K562 (cell line): ENCODE results near the gene CEP20. TPM values are rescaled to one million over a fixed set of nuclear protein-coding genes. Genes with fewer than 3 reads are reported as not detected.
A peak's percentile ranks its signal among the peaks of the same experiment; 100 is the strongest.

Source experiments
- ATAC-seq: fragments of 200-7000 bp; cut with Tn5 transposase; 3 replicates; pipeline ENCODE4 v1.9.1; 2020; ENCODE audit warnings: moderate library complexity
- BruUV-seq: library from RNA; stranded (reverse); fragments of 400-500 nt; replicated peaks from 2 replicates; lab custom pipeline; 2021; lab: Mats Ljungman, UMichigan
- CTCF ChIA-PET: fragments of 300-600 bp; formaldehyde crosslinking; extraction: SDS; loops from one replicate; lab custom pipeline; 2021; ENCODE audit warnings: low intra/inter-chr PET ratio; lab: Yijun Ruan, JAX
- POLR2A ChIA-PET: fragments of 300-600, 350-650 bp; sonication (Branson Sonifier 250); formaldehyde crosslinking; extraction: SDS; loops from one replicate; lab custom pipeline; 2021; ENCODE audit warnings: antibody characterized with exemption, inconsistent platforms; lab: Yijun Ruan, JAX
- DNase-seq, 4 experiments: peaks; one replicate each; pipeline versions ENCODE4 v3.0.0 to v3.0.0-alpha.2; 2011 to 2018; ENCODE audit warnings: low spot score in 3 of 4, mixed read lengths in 3 of 4; ENCODE audit errors: extremely low read depth in 1 of 4
- FAIRE-seq: peaks from 2 replicates; lab custom pipeline; 2011; peaks lifted over from hg19 to GRCh38; lab: Jason Lieb, UNC
- H2AFZ ChIP-seq: 2 replicates; pipeline ENCODE4 v1.6.0; 2011; ENCODE audit warnings: low read depth, low read length, control low read depth, inconsistent platforms
- H3K27ac ChIP-seq: fragments of 200-600 bp; 3 replicates; pipeline ENCODE4 v1.8.0; 2011; ENCODE audit warnings: low read depth, mild to moderate bottlenecking, control low read depth, inconsistent platforms, low read length, moderate library complexity, mixed read lengths; ENCODE audit errors: extremely low read depth
- H3K27me3 ChIP-seq, 2 experiments: fragments of 300-600 bp in 1 of 2; 2 replicates in 1 of 2; 3 replicates in 1 of 2; pipeline versions ENCODE4 v1.6.0 to v1.8.0; 2011; ENCODE audit warnings: inconsistent platforms in 2 of 2, low read length in 2 of 2, mild to moderate bottlenecking in 1 of 2, mixed read lengths in 1 of 2, moderate library complexity in 1 of 2; ENCODE audit not compliant: control insufficient read depth in 2 of 2, insufficient read depth in 2 of 2
- H3K36me3 ChIP-seq: fragments of 300-600 bp; 3 replicates; pipeline ENCODE4 v1.8.0; 2011; ENCODE audit warnings: mild to moderate bottlenecking, low read length, inconsistent platforms; ENCODE audit not compliant: control insufficient read depth, insufficient read depth
- H3K4me1 ChIP-seq, 2 experiments: fragments of 200-600 bp in 1 of 2; replicated peaks in 1 of 2; 2 replicates in 1 of 2; 3 replicates in 1 of 2; pipeline versions ENCODE4 v1.5.1 to v1.8.0; 2011; ENCODE audit warnings: inconsistent platforms in 2 of 2, low read length in 2 of 2, mild to moderate bottlenecking in 1 of 2, mixed read lengths in 1 of 2, moderate library complexity in 1 of 2; ENCODE audit not compliant: control insufficient read depth in 2 of 2, insufficient read depth in 2 of 2
- H3K4me2 ChIP-seq: 2 replicates; pipeline ENCODE4 v1.6.1; 2011; ENCODE audit warnings: low read length, control low read depth, inconsistent platforms, mixed read lengths; ENCODE audit not compliant: insufficient read depth
- H3K4me3 ChIP-seq: fragments of 200-600 bp; sonication (generic), shearing (Covaris generic); 2 replicates; pipeline ENCODE4 v1.5.1; 2016; ENCODE audit warnings: control low read depth, inconsistent platforms
- H3K79me2 ChIP-seq: fragments of 200-600 bp; 3 replicates; pipeline ENCODE4 v1.8.0; 2011; ENCODE audit warnings: low read length, inconsistent platforms; ENCODE audit not compliant: control insufficient read depth, insufficient read depth
- H3K9ac ChIP-seq, 2 experiments: 2 replicates each; pipeline versions ENCODE4 v1.6.0 to v1.6.1; 2011; ENCODE audit warnings: low read depth in 2 of 2, low read length in 2 of 2, control low read depth in 1 of 2, inconsistent platforms in 1 of 2, mild to moderate bottlenecking in 1 of 2, mixed read lengths in 1 of 2; ENCODE audit not compliant: insufficient read depth in 1 of 2
- H3K9me1 ChIP-seq: one replicate; pipeline ENCODE4 v1.6.0; 2011; ENCODE audit warnings: inconsistent platforms, mild to moderate bottlenecking, low read length, moderate library complexity; ENCODE audit not compliant: control insufficient read depth, insufficient read depth
- H3K9me3 ChIP-seq: replicated peaks from 2 replicates; pipeline ENCODE4 v1.5.1; 2011; ENCODE audit warnings: low read depth, low read length, inconsistent platforms; ENCODE audit not compliant: control insufficient read depth, insufficient read depth
- H4K20me1 ChIP-seq: replicated peaks from 2 replicates; pipeline ENCODE4 v1.6.1; 2011; ENCODE audit warnings: low read length, inconsistent platforms, mixed read lengths; ENCODE audit not compliant: control insufficient read depth, insufficient read depth
- BCOR ChIP-seq: fragments of 450-650 bp; IDR thresholded peaks from 2 replicates; pipeline ENCODE4 v1.6.1; 2016
- EHMT2 ChIP-seq: fragments of 450-650 bp; IDR thresholded peaks from 2 replicates; pipeline ENCODE4 v1.6.1; 2018; ENCODE audit warnings: antibody characterized with exemption
- HDAC1 ChIP-seq, 2 experiments: fragments of 450-650 bp; IDR thresholded peaks; 2 replicates each; pipeline ENCODE4 v1.6.1; 2016 to 2017; ENCODE audit warnings: inconsistent platforms in 1 of 2, mild to moderate bottlenecking in 1 of 2, moderate library complexity in 1 of 2
- MAZ ChIP-seq, 2 experiments: fragments of 450-650 bp in 1 of 2; sonication (generic) in 1 of 2; formaldehyde crosslinking; IDR thresholded peaks in 1 of 2; conservative IDR thresholded peaks in 1 of 2; 2 replicates each; pipeline versions ENCODE4 v1.4.0 to v1.5.0; 2020; ENCODE audit warnings: mild to moderate bottlenecking in 1 of 2, missing genetic modification reagents in 1 of 2
- WGBS: fragments of 100-300 bp; shearing (Covaris generic); methylation state at CpG from one replicate; pipeline ENCODE4 v1.1.6; 2016; ENCODE audit warnings: low coverage, mixed read lengths; ENCODE audit not compliant: insufficient coverage; ENCODE audit errors: missing lambda C conversion rate; 5-methylcytosine and 5-hydroxymethylcytosine counted together
- in situ Hi-C: fragments of 300-500 bp; cut with MboI; formaldehyde crosslinking; loops from 4 replicates; pipeline ENCODE4 v1.15.0; 2018; ENCODE audit warnings: inconsistent platforms, mixed read lengths
- intact Hi-C: fragments of 100-400 bp; cut with micrococcal nuclease; formaldehyde crosslinking; loops from 2 replicates; pipeline ENCODE4 v1.14.2; 2022
- polyA plus RNA-seq, 8 experiments: library from polyadenylated mRNA; depleted of rRNA in 4 of 8; stranded (reverse) in 5 of 8; unstranded in 3 of 8; fragments of >200 nt; fragmentation: Nextera tagmentation in 2 of 8; fragmentation: Illumina TruSeq in 1 of 8; extraction: Ambion mirVana in 2 of 8; extraction: Trizol in 1 of 8; gene quantifications; 2 replicates each; pipeline versions ENCODE4 v1.2.1 to v1.2.3, GENCODE V29; 2011 to 2014; ENCODE audit warnings: inconsistent platforms in 1 of 8, missing spikeins in 1 of 8
- total RNA-seq, 7 experiments: library from RNA; depleted of rRNA in 6 of 7; stranded (reverse); fragments of >200 nt in 6 of 7; fragmentation: Illumina TruSeq in 2 of 7; extraction: Trizol in 2 of 7; gene quantifications; 2 replicates each; pipeline versions ENCODE4 v1.2.1 to v1.2.3, GENCODE V29; 2011 to 2021; ENCODE audit warnings: low replicate concordance in 1 of 7

The CEP20 gene
- total and polyA plus RNA-seq, 9 of the 15 experiments (the other 6 are each of a cell fraction or from before 2014, with no cell fraction given) = 41.3 to 150 (median 104) TPM

DNA sequence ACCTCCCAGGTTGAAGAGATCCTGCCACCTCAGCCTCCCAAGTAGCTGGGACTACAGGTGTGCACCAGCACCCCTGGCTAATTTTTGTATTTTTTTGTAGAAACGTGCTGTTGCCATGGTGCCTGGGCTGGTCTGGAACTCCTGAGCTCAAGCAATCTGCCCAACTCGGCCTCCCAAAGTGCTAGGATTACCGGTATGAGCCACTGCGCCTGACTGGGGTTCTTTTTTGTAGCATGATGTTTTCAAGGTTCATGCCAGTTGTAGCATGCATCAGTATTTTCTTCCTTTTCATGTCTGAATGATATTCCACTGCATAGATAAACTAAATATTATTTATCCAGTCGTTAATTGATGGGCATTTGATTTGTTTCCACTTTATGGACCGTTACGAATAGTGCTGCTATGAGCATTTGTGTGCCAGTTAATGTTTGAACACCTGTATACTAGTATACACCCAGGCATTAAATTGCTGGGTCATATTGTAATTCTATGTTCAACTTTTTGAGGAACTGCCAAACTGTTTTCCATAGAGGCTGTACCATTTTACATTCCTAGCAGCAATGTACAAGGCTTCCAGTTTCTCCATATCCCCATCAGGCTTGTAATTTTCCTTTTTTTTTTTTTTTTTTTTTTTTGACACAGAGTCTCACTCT, 24.8 kb upstream of the CEP20 start (continued):
- TF ChIP-seq MAZ (CRISPR knock-in tag; conservative IDR thresholded peaks at IDR 0.05 in 1 of 2, IDR thresholded peaks at IDR 0.05 in 1 of 2) = no peak

DNA sequence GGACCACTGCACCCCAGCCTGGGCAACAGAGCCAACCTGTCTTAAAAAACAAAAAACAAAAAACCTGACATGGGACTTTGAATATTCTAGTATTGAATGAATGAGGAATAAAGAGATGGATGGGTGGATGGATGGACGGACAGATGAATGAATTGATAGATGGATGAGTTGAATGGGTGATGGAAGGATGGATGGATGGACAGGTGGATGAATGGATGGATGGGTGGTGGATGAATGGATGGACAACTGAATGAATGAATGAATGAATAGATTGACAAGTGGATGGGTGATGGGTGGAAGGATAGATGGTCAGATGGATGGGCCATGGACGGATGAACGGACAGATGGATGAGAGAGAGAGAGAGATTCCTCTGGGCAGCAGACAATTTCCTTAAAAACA, 22.8 kb upstream of the CEP20 start:
- ChIA-PET CTCF (no interaction called here), POLR2A (no interaction called here)
- Histone ChIP-seq H3K9ac (no peak overlapping the region), H3K79me2 (no peaks in the 10 kb centered on the region), H3K27me3 (no peaks in the 10 kb centered on the region), H3K27ac (no peak overlapping the region), H2AFZ (no peak overlapping the region), H3K4me3 (no peak overlapping the region), H3K9me3 (no peaks in the 10 kb centered on the region), H3K4me2 (no peak overlapping the region), H3K36me3 (no peaks in the 10 kb centered on the region), H3K9me1 (no peaks in the 10 kb centered on the region), H3K4me1 (no peaks in the 10 kb centered on the region; a peak in 1 of 5 replicates), H4K20me1 (no peaks in the 10 kb centered on the region)
- no peak for FAIRE-seq
- in situ Hi-C loops = no loop called here
- no peak for ATAC-seq
- intact Hi-C loops = no loop called here
- no TSS peak for BruUV-seq
- no peak for DNase-seq
- 58% methylated on average over 3 of the region's 3 CpGs for WGBS
- peak; percentile 80 for TF ChIP-seq EHMT2
- TF ChIP-seq BCOR = no peak
- peak in 1 of 2 experiments; percentile 25; a peak in 1 of 4 replicates for TF ChIP-seq HDAC1 (IDR thresholded peaks at IDR 0.05)
